ENCODE data around the gene TENT5A.

TENT5A gene

GRCh38 chr6:81770381-81770780 lies 17.9 kb upstream of the TENT5A start:
- no peak for DNase-seq

GRCh38 chr6:81769824-81770223 lies 17.3 kb upstream of the TENT5A start:
- DNase-seq: no peak

- DNase-seq: no peak
These were observed 15.9 kb upstream of the TENT5A start for GRCh38 chr6:81768150-81768942.

GRCh38 chr6:81767163-81767891 lies 14.8 kb upstream of the TENT5A start:
- DNase-seq: no peak

- no peak for DNase-seq
These were observed 14.1 kb upstream of the TENT5A start for GRCh38 chr6:81766482-81767069.

DNA sequence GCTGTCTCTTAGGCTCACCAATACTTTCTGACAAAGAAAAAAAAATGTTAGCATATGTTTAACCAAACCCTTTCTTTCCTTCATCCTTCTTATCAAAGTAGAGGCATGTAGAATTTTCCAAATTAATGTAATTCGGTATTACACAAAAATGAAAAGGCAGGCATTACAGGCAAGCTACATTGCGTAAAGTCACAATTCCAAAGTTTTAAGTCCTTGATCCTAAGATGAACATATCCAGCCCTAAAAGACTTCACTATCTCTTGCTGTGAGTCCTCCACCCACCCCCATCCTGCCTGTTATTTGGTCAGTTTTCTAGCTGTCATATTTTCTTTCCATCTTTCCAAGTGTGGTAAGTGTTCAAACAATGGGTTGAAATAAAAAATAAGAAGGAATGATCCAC lies 12.1 kb upstream of the TENT5A start:
- DNase-seq: no peak

DNA sequence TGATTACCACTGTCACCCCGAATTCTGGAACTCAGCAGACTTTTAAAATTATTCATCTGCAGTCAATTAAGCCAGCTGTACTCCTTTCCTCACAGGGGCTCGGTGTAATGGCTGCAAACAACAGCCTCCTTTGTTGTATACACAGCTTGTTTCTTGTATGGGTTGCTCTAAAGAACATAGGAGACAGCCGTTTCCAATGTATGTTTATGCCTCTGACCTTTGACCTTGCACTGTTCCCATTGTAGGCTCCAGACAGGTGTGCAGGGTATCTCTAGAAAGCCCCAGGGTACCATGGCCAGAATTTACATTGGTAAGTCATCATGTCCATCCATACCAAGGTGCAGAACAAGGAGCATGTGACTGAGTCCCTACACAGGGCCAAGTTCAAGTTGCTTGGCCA lies 11.5 kb upstream of the TENT5A start:
- no peak for DNase-seq

DNA sequence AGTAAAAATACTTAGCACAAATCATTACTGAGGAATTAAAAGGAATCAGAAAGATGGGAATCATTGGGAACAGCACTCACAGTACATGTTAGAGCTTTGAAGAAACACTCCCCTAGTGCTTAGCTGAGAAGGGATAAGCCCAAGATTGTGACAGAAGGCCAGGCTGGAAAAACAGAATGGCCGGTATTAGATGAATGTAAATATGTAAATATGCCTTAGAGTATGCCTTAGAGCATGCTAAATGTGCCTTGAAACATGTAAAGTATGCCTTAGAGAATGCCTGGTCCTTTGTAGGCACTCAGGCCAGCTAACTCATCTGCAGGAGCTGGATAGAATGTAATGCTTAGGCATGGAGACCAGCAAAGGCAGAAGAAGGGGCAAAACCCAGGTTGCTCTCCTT lies 10.6 kb upstream of the TENT5A start:
- no peak for DNase-seq

DNA sequence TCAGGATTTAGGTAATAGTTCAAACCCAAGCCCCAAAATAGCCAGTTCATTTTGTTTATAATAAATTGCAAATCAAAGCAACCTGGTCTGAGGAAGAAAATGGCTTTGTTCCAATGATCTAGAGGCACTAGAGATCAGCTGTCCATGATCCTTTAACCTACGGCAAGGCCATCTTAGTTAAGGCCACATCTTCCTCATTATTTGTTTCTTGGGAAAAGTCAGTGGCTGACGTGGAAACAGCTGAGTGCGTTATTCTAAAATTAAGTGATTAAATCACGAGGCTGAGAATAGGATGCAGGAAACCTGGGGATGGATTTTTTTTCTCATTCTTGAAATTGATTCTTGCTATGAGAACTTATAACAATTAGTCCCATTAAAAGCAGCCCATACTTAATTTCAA lies 10.1 kb upstream of the TENT5A start:
- no peak for DNase-seq

DNA sequence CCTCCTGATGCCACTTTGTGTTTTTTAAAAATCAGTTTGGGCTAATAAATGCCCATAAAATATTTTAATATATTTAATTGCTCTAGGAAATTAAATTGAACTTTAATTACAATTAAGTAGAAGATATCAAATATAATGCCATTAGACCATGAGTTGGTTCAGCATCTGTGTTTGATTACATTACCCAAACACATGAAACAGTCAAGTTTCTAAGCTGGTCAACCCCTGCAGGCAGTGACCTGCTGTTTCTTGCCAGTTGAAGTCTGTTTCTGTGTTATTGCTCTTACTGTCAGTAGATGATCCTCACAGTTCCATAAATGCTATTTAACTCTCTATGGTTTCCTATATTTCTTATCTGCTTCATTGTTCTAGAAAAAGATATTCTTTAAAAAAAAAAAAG lies 9.7 kb upstream of the TENT5A start:
- DNase-seq: no peak

- DNase-seq: no peak
These were observed 8.7 kb upstream of the TENT5A start for GRCh38 chr6:81761197-81761596.

DNA sequence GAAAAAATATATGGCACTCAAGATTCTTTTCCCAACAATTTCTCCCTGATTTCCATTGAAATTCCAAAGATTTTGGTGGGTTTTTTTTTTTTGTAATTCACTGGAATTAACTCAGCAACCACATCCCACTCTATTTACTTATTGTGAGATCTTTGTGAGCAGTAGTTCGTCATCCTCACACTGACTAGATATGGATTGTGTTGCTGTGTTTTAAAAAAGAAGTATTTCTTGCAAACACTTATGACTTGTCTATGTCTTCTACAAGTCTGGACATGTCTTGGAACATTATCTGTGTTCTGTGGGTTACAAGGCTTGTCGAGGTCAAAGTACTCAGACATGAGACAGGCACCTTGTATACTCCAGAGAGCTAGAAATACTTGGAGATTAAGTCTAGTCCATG lies 7.3 kb upstream of the TENT5A start:
- DNase-seq: no peak

GRCh38 chr6:81758221-81758620 lies 5.7 kb upstream of the TENT5A start:
- DNase-seq: no peak

DNA sequence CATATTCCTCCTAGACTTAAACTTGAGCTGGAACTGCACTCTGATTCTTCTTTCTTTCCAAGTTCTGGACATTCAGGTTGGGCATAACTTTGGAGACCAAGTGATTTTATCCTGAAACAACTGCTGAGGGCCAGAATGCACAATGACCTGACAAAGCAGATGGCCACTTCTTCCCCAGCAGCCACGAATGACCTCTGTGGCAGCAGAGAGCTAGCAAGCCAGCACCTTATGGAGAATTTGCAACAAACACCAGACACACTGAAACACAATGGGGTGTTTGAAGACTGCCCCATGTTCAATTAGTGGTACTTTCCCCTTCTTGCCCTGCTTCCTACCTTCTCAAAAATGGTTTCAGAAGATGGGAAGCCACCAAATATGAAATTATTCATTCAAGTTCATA lies 4.2 kb upstream of the TENT5A start:
- no peak for DNase-seq

- DNase-seq: no peak
These were observed 3.1 kb upstream of the TENT5A start for GRCh38 chr6:81755551-81755950.

DNA sequence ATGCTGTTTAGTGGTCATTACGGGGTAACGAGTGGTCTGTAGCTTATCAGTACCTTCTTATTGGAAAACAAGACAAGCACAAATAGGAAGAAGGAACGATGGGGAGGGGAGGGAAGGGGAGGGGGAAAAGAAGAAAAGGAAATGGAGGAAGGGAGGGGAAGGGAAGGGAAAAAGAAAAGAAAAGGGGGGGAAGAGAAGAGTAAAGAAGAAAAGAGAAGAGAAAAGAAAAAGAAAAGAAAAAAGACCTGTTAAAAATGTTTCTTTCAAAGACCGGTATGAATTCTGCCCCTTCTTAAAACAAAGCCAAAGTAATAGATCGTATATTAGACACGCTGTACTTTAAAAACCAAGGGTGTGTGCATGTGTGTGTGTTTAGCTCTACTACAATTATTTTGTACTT lies 2.4 kb upstream of the TENT5A start:
- no peak for DNase-seq

- peak; percentile 54 to 72 (median 70) for DNase-seq
These were observed 1.5 kb upstream of the TENT5A start for GRCh38 chr6:81753711-81754577.

DNA sequence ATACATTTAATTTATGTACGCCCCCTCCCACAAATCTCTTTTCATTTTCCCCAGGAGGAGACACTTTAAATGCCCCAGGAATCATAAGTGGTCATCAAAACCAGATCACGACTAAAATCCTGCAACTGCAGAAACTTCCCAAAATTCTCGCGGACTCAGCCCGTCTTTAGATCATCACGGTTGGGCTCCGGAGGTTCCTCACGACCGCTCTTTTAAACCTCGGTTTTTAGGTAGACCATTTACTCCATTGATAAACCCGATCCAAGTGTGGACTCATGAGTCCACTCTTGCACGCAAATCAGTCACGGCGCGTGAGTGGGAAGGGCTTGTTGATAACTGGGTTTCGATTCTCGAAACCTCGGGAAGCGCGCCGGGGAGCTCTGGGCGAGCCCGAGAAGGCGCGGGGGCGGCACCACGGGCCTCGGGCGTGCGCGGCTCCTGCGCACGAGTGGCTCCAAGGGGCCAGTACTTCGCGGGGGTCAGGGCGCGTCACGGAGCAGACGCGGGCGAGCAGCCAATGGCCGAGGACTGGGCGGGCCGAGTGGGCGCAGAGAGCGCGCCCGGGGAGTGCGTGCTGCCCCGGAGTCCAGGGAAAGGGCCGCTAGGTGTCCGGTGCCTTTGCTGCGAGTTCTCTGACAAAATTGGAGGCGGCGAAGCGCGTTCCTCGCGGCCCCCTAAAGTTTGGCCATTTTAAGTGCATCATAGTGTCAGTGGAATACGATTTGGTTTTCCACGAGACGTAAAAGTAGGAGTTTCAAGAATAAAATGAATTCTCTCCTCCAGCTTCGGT lies 635 bp upstream of the TENT5A start:
- DNase-seq: peak; percentile 13 to 51 (median 21)

- peak in 2 of 4 experiments; percentile 6 to 22 for DNase-seq
These were observed 945 bp downstream of the TENT5A start for GRCh38 chr6:81751388-81752083.

DNA sequence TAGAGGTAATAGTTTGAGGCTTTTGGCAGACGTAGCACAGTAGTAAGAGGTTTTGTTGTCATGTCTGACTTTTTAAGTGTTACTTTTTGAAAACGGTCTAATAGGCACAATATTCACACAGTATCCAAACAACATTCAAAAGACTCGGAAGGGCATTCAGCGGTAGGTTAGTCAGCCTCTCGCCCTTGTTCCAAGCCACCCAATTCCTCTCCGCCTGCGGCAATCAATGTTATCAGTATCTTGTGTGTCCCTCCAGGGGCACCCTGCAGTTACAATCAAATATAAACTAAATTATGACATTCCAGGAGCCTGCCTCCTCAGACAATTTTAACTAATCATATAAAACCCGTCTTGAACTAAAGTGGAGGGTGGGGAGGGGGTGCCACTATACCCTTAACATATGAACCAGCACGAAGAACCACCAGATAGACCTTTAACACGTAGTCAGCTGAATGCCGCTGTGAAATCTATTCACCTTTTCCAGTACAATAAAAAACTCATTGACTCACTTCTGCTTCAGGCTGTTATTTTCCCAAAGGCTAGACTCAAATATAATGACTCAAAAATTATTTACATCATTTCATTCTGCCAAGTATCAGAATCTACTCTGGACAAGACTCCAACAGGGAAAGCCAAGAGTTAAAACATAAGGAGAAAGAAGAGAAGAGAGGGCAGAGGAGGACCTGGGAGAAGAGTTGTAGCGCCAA lies 1.6 kb downstream of the TENT5A start:
- DNase-seq: no peak

DNA sequence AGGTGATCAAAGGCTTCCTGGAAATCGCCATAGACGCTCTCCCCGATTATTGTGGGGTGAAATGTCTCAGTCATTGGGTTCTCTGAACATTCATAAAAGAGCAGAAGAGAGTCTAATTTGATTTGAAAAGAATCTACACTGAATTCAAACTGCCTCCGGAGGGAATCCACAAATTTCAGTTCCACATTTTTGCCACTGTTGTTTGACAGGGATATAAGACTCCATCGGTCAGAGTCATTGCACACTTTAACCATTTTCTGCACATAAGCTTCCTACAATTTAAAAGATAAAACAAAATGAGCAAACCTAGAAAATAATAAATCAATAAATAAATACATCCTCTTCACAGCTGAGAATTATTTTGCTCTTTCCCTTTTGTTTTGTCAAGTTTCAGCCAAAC lies 2.3 kb downstream of the TENT5A start:
- DNase-seq: no peak

All from activated CD4-positive, CD25-positive, alpha-beta regulatory T cell (primary cell).